Smooth muscle cell of the brain vasculature (primary cell): Measurements from ENCODE around the gene TRAFD1.

Experiments
- DNase-seq: peaks from one replicate; pipeline ENCODE4 v3.0.0-alpha.2; 2012; ENCODE audit warnings: low read depth, low spot score

Gene TRAFD1

GRCh38 chr12:112175361-112176155, 50.2 kb downstream of the TRAFD1 start:
- DNase-seq = no peak

DNA sequence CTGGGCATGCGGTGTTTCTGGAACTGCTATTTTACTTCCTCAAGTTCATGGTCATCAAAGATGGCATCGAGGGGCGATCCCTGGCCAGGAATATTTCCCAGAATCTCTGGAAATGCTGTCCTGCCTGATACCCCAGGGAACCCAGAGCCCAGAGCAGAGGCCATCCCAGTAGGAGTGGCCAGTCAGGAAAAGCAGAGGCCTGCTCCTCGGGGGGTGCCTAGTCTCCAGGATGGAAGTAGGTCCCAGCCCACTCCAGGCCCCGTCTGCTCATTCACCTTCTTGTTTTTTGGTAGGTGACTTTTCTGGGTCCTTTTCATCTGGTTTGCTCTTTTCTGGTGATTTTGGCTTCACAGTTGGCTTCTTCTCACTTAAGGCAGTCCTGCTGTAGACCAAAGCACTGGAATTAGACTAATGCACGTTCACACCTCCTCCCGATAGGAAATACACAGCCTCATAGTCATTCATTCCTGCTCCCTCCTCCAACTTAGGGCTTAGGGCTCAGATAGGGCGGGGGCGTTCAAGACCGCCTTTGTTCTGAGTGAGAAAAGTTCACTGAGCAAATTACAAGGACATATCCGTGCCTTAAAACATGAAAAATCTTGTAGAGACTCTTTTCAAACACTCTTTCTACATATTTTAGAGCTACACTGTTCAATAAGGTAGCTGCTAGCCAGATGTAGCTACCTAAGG, 51.1 kb downstream of the TRAFD1 start:
- DNase-seq = no peak

DNA sequence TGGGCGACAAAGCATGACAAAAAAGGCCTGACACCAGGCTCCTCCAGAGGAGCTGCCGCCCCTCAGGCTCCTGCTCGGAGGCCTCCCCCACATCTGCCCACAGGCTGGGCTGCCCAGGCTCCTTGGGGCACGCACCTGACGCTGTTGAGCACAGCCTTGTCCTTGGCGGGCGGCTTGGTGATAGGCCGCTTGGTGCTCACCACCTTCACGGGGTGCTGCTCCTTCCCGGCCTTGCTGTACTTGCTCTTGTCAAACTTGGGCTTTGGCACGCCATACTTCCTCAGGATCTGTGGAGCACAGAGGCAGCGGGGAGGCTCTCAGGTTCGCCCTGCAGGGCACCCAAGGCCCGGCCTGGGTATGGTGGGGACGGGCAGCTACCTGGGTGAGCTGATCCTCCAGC, 53.4 kb downstream of the TRAFD1 start:
- no peak for DNase-seq

- DNase-seq = no peak
These were observed 54.0 kb downstream of the TRAFD1 start for GRCh38 chr12:112179341-112179740.

DNA sequence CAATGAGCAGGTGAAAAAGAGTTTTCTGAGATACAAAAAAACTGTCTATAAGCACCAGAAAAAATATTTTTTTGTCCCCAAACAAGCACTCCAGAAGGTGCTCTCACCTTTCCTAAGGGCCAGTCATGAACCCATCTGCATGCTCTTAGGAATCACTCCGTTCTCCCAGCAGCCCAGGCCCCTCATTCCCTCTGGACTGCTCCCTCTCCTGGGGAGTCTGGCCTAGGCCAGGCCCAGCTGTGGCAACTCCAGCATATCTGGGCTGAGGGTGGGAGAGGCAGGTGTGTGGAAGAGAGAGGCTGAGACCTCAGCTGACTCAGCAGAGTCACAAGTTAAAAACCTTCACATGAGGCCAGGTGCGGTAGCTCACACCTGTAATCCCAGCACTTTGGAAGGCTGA, 54.6 kb downstream of the TRAFD1 start:
- DNase-seq = no peak

GRCh38 chr12:112180422-112180821, 55.1 kb downstream of the TRAFD1 start:
- DNase-seq = no peak

DNA sequence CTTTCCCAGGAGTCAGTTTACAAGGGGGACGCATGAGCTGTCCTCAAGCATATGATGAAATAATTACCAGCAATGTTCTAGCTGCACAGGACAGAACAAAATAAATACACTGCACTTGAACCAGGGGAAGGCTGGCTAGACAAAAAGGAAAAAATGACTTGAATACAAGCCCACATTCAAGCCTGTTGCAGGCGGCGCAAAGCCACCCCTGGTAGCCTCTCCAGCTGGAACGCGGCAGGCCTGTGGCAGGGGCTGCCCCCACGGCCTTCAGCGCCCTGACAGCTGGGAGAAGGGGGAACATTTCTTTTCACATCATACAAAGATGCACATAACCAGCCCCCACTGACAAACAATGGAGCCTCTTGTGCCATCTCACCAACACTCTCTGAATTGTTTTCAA, 57.1 kb downstream of the TRAFD1 start:
- no peak for DNase-seq

DNA sequence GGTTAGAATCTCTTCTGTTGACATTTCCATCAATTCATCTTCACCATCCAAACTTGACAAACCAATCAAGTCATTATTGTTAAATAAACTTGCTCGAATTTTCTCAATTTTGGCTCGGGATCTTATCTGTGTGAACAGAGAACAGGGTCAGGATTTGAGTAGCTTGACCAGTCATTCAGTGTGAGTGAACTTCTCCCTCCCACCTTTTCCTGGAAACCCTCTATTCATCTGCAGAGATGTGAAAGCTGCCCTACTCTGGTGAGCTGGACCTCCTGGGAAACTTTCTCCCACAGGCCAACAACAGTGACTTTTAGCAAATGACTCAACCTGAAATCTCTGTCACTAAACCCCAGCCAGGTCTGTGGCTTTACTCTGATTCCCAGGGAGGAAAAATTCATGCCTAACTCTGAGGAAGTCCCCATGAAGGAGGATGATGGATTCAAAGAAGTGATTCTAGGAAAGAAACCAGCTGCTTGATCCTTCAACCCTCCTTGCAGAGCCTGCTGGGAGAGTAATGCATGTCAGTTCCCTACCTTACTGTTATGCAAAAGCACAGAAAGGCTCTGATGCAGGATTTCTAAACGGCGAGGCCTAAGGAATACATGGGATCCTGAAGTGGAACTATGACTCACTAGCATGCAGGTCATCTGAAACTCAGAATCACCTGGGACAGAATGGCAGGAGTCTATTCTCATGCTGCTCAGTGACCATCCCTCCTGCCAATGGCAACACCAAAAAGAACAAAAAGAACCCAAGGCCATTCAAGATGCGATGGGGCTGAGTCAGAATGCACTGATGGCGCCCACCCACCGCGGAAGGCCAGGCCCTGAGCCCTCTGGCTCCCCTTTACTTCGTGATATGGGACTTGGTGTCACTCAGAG, 58.0 kb downstream of the TRAFD1 start:
- DNase-seq = no peak

DNA sequence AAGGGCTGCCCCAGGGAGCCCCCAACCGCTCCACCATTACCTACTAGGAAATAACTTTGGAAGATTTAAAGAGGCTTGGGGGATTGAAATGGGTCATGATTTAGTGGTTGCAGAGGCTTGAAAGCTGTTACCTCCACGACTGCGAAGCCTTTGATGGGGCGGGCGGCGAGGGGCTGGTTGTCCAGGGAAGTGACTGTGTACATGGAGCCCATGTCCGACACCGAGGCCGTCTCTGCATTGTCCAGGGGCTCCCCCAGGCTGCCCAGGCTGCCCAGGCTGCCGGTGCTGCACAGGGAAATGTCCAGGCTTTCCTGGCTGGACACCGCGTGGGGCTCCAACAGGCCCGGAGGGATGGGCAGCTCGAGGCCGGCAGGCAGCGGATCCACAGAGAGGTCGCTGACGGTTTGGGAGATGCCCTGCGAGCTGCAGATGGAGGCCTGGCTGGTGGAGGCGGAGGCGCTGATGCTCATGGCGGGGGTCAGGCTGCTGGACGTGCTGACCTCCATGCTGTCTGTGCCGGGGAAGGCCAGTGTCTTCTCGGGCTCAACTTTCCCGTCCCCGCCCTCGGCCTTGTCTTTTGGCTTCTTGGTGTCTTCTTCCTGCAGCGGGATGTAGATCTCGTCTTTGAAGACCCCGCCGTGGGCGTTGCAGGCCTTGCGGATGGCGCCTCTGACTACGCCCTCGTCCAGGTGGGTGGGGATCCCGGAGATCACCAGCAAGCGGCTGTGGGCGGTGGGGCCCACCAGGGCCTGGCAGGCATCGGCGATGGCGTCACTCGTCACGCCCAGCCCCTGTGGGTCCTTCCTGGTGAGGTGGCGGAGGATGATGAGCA, 58.9 kb downstream of the TRAFD1 start:
- DNase-seq = no peak

- no peak for DNase-seq
These were observed 59.9 kb downstream of the TRAFD1 start for GRCh38 chr12:112185093-112185923.

DNA sequence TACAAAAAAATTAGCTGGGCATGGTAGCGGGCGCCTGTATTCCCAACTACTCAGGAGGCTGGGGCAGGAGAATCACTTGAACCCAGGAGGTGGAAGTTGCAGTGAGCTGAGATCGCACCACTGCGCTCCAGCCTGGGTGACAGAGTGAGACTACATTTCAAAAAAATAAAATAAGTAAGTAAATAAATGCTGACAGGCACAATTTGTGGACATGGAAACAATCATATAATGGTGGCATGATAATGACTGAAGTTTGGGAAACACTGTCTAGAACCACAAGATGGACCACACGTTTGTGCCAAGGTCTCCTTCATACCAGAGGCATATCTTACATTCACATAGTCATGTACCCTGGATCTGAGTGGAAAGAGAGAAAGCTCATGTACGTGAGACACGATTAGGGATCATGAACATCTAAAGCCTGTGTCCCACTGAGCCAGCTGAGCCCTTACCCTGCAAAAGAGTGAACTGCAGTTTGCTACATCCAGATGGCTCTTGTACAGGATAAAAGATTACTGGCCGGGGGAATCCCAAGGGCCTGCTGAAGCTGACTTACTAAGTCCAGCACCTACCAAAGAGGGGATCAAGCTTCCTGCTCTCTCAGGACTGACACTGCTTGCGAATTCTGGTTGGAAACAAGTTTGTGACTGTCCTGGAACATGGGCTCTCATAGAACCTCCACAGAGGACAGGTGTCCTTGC, 62.9 kb downstream of the TRAFD1 start:
- no peak for DNase-seq

DNA sequence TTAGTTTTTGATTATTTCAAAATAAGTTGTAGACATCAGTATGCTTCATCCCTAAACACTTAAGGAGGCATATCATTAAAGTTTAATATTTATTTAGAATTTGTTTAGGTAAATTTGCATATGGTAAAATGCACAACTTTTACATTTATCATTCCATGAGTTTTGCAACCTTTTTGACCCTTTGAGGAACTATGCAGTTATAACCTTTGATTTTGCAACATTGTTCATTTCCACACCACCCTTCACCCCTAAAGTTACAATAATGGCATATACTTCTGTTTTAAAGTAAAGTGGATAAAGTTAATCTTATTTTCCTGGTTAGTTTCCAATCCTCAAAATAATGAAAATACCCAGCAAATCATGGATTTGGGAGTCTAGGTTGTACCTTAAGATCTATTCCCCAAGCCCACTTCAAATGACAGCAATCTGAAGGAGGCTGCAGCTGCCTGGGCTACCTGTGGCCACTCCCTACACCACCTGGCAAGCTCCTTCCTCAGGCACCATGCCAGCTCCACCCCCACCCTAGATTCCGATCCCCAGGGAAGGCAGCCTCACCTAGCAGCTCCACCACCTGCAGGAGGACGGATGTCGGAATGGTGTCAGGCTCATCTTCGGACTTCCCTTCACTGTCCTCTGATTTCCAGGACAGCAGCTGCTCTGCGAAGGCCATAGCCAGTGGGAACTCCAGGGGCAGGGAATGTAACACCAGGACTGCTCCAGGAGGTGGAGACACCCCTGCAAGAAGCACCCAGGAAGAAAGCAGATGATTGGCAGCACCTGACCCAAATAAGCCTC, 65.1 kb downstream of the TRAFD1 start:
- no peak for DNase-seq

DNA sequence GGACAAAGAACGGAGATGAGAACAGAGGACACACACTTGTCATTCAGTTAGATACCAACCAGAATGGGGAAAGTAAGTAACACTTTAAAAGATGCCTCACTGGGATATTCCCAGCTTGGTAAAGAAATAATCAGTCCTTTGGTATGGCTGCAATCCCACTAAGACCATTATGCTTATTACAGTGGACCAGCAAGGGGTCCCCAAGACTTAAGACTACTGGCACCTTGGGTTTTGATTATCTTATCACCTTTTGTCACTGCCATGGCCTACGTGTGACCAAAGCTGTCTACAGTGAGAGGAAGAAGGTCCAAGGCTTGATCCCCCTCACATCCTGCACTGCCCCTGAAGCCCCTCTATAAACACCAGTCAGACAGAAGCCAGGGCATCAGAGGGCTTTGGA, 65.8 kb downstream of the TRAFD1 start:
- no peak for DNase-seq

- no peak for DNase-seq
These were observed 66.5 kb downstream of the TRAFD1 start for GRCh38 chr12:112191840-112192321.

- DNase-seq = no peak
These were observed 67.1 kb downstream of the TRAFD1 start for GRCh38 chr12:112192475-112192874.

GRCh38 chr12:112194601-112195247, 69.4 kb downstream of the TRAFD1 start:
- no peak for DNase-seq

GRCh38 chr12:112196196-112196875, 71.0 kb downstream of the TRAFD1 start:
- DNase-seq = no peak
